Limb (tissue), 2 donors: Measurements from ENCODE around the gene CXCL16.
"Not testable (repeated sequence)": the region's sequence is repeated elsewhere in the genome, so short reads cannot be mapped to it uniquely, and the experiment has no call there.

Experiments used
- DNase-seq, 2 donors: peaks; one replicate each; pipeline ENCODE4 v3.0.0-alpha.2; 2016; ENCODE audit errors: extremely low spot score in 2 of 2

The CXCL16 gene

GRCh38 chr17:4721203-4722135 is 18.3 kb downstream of the CXCL16 start:
- DNase-seq: no peak

- DNase-seq: no peak
These were observed 18.9 kb downstream of the CXCL16 start for GRCh38 chr17:4720787-4721186.

GRCh38 chr17:4719684-4720221 is 20.0 kb downstream of the CXCL16 start:
- DNase-seq: no peak

GRCh38 chr17:4719146-4719545 is 20.6 kb downstream of the CXCL16 start:
- no peak for DNase-seq

GRCh38 chr17:4718276-4718675 is 21.5 kb downstream of the CXCL16 start:
- DNase-seq: no peak

GRCh38 chr17:4717791-4718190 is 21.9 kb downstream of the CXCL16 start:
- DNase-seq: no peak

- no peak for DNase-seq
These were observed 23.6 kb downstream of the CXCL16 start for GRCh38 chr17:4716081-4716480.

- peak in 1 of 2 donors; percentile 44 for DNase-seq
These were observed 24.5 kb downstream of the CXCL16 start for GRCh38 chr17:4715063-4715744.

GRCh38 chr17:4714340-4715062 is 25.2 kb downstream of the CXCL16 start:
- not testable (repeated sequence) for DNase-seq

- DNase-seq: no peak
These were observed 27.2 kb downstream of the CXCL16 start for GRCh38 chr17:4712526-4712925.

GRCh38 chr17:4711661-4712181 is 28.0 kb downstream of the CXCL16 start:
- DNase-seq: no peak

GRCh38 chr17:4710693-4711634 is 28.8 kb downstream of the CXCL16 start:
- no peak for DNase-seq

GRCh38 chr17:4709794-4710692 is 29.7 kb downstream of the CXCL16 start, which contains the start of gene ARRB2:
TSS of gene ARRB2 (plus strand) at chr17:4710632. CDS start at chr17:4710722, 90 bp downstream.
- peak; percentile 98 to 99 for DNase-seq

GRCh38 chr17:4708436-4708835 is 31.3 kb downstream of the CXCL16 start:
- DNase-seq: no peak

- DNase-seq: no peak
These were observed 33.6 kb downstream of the CXCL16 start for GRCh38 chr17:4706121-4706520.

GRCh38 chr17:4704991-4705390 is 34.7 kb downstream of the CXCL16 start:
- no peak for DNase-seq

GRCh38 chr17:4704574-4704907 is 35.2 kb downstream of the CXCL16 start:
- DNase-seq: not testable (repeated sequence)

GRCh38 chr17:4703330-4703691 is 36.4 kb downstream of the CXCL16 start:
- DNase-seq: no peak

- DNase-seq: no peak
These were observed 38.6 kb downstream of the CXCL16 start for GRCh38 chr17:4701116-4701515.
